GM19035 (cell line): ENCODE data around the gene ATP6V0B.

Experiments used
- ATAC-seq: cut with Tn5 transposase; IDR thresholded peaks from one replicate; pipeline ENCODE4 v1.9.1; 2021; ENCODE audit not compliant: unreplicated experiment

Gene ATP6V0B

GRCh38 chr1:43982808-43983207 is 8.0 kb downstream of the ATP6V0B start:
- ATAC-seq: no peak

GRCh38 chr1:43983253-43983899 is 8.6 kb downstream of the ATP6V0B start:
- no peak for ATAC-seq

DNA sequence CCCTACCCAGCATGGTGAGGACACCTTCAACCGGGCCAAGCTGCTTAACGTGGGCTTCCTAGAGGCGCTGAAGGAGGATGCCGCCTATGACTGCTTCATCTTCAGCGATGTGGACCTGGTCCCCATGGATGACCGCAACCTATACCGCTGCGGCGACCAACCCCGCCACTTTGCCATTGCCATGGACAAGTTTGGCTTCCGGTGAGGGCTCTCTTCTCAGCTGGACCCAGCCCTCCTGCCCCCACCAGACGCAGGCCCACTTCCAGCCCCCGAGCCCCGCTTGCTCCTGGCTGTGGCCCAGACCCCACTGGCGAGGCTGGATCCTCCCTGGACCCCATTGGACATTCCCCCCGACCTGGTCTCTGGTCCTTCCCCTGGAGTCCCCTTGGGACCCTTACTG is 10.1 kb downstream of the ATP6V0B start:
- no peak for ATAC-seq

- no peak for ATAC-seq
Measured at GRCh38 chr1:43985984-43986595, 11.3 kb downstream of the ATP6V0B start.

DNA sequence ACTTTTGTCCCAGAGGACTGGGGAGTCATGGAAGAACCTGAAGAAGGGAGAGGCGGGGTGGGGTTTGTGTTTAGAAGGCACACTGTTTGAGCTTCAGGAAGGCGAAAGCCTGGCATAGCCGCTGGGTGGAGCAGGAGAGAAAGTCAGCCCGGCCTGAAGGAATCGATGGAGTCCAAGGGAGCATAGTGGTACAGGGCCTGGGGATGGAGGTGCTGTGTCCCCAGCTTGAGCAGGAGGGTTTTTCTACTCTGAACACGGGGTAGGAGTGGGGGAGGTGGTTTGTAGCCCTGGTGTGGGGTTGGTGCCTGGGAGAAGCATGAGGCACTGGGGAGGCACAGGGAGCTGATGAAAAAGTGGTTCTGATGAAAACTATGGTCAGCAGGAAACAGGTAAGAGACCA is 12.0 kb downstream of the ATP6V0B start:
- no peak for ATAC-seq

DNA sequence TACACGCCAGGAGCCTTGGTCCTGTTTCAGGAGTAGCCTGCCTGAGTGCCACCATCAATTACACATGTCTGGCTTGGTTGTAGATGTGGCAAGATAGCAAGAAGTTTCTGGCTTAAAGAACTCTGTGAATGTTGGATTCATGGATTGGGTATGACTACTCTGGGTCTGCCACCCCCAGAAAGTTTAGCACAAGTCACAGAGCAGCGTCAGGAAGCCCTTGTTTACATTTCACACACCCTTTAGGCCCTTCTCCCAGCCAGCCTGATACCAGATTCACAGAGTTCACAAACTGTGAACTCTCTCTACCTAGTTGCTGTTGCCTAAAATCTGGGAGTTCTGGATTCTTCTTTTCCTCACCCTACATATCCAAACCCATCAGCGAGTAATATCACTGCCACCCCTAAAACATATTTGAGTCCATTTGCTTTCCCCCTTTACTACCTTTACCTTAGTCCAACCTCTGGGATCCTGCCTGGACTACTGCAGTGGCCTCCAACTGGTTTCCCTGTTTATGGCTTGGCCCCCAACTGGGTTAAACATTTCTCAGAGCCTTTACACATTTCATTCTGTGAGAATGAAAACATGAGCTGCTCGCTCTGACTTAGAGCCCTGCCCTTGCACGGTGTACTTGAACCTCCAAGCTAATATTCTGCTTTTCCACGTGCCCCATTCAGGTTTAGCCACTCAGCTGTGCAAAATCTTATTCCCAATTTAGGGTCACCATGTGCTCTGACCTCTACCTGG is 12.6 kb downstream of the ATP6V0B start:
- ATAC-seq: no peak

GRCh38 chr1:43990271-43991199 is 15.8 kb downstream of the ATP6V0B start:
- ATAC-seq: no peak

- ATAC-seq: peak; percentile 10
Measured at GRCh38 chr1:43991200-43991475, 16.4 kb downstream of the ATP6V0B start.

- peak; percentile 82 for ATAC-seq
Measured at GRCh38 chr1:43991476-43992231, 16.9 kb downstream of the ATP6V0B start, which contains the start of gene CCDC24. CCDC24 (plus strand) TSS chr1:43991599; CDS start chr1:43991879, 280 bp downstream.

DNA sequence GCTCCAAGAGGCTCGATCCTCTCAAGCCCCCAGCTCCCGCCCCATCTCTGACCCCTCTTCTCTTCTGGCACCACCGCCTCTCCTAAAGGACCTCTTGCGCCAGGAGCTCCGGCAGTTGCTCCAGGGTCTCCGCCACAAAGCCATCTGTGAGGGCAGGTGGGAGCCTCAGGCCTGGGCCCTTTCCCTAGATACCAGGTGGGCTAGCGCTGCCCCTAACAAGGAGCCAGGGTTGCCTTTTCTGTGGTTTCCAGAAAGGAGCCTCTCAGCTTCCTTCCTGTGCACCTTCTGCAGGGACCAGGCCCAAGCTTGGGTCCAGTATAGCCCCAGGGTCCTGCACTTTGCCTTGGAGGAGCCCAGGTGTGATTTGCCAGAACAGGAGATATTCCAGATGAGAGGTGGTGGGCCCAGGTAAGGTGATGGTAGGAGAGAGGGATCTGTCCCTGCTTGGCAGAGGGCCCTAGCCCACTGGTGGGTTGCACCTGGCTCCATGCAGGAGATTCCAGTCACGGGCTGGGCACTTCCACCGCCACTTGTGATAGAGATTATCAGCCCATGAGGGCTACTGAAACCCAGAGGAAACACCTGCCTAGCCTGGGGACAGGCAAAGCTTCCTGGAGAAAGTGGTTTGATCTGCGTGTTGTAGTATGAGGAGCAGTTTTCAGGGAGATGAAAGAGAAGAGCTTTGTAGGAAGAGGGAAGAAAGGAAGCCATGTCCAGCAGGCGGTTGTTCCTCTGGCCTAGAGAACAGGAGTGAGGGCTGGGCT is 17.7 kb downstream of the ATP6V0B start:
- no peak for ATAC-seq

DNA sequence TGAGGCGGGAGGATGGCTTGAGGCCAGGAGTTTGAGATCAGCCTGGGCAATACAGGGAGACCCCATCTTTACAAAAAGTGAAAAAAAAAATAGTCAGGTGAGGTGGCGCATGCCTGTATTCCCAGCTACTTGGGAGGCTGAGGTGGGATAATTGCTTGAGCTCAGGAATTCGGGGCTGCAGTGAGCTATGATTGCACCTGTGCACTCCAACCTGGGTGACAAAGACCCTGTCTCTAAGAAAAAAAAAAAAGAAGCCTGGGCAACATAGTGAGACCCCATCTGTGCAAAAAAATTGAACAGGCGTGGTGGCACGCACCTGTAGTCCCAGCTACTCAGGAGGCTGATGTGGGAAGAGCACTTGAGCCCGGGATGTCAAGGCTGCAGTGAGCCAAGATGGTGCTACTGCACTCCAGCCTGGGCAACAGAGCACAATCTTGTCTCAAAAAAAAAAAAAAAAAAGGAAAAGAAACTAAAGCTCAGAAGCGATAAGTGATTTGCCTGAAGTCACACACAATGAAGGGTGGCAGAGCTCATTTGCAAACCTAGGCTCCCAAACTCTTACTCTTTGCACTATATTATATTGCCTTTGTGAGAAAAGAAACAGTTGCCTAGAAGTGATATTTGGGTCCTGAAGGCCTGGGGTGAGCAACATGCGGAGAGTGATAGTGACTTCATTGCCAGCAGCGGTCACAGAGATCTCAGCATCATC is 18.6 kb downstream of the ATP6V0B start:
- no peak for ATAC-seq

GRCh38 chr1:43994071-43994470 is 19.3 kb downstream of the ATP6V0B start:
- ATAC-seq: no peak

- ATAC-seq: no peak
Measured at GRCh38 chr1:43994794-43995790, 20.3 kb downstream of the ATP6V0B start.

GRCh38 chr1:43995984-43996732 is 21.4 kb downstream of the ATP6V0B start:
- no peak for ATAC-seq

GRCh38 chr1:43996733-43997115 is 22.0 kb downstream of the ATP6V0B start:
- no peak for ATAC-seq

DNA sequence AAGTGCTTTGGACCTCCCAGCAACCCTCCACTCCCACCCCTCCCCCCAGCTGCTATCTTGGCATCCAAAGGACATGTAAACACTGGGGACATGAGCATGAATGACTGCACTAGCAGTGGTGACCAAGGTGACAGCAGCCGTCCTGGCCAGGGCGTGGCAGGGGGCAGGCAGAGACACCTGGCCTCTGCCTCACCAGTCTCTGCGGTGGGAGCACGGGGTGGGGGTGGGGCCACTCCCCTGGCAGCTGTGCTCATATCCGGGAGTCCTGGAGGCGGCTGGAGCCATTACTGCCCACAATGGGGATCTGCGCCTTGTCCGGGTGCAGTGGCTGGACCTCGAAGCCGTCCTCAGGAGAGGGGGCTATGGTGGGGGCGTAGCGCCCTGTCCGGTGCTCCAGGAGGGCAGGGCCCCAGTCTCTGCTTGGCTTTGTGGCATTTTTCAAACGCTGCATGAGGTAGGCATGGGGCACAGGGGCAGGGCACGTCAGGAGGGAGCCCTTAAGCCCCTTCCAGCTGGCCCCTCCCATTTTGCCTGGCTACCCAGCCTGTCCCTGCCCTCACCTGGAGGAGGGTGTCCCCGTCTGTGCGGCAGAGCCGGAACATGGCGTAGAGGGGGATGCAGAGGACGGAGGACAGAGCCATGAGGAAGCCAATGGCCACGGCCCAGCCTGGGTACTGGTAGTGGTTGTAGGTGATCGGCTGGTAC is 22.7 kb downstream of the ATP6V0B start:
- no peak for ATAC-seq

DNA sequence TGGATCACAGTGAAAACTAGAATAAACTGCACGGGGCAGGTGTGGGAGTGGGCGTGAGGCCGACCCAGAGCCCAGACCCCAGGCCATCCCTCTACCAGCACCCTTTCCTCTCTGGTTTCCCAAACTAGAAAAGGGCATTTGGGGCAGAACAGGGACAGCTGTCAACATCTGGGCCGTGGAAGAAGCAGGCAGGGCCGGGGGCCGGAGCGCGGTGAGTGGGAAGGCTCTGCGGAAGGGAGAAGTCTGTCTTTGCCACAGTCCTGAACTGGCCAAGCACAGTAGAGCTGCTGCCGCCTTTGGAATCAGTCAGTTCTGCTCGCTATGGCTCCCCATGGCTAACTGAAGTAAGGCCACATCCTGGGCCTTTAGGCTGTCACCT is 23.2 kb downstream of the ATP6V0B start:
- no peak for ATAC-seq
